IPS-20b (cell line): Measurements from ENCODE around the gene BARX2.
A peak's percentile ranks its signal among the peaks of the same experiment; 100 is the strongest.
"Not testable (repeated sequence)": the region's sequence is repeated elsewhere in the genome, so short reads cannot be mapped to it uniquely, and the experiment has no call there.

ENCODE experiments used
- H3K27ac ChIP-seq: one replicate; pipeline ENCODE4 v1.5.1; 2013; ENCODE audit warnings: low read length
- H3K27me3 ChIP-seq: 2 replicates; pipeline ENCODE4 v1.6.1; 2013; ENCODE audit warnings: mild to moderate bottlenecking, low read length, inconsistent platforms; ENCODE audit not compliant: insufficient read depth
- H3K36me3 ChIP-seq: 2 replicates; pipeline ENCODE4 v1.6.1; 2013; ENCODE audit warnings: low read depth, mild to moderate bottlenecking, inconsistent platforms, low read length, moderate library complexity; ENCODE audit not compliant: insufficient read depth
- H3K4me1 ChIP-seq: 2 replicates; pipeline ENCODE4 v1.6.1; 2013; ENCODE audit warnings: mild to moderate bottlenecking, control low read depth, inconsistent platforms, low read length, moderate library complexity; ENCODE audit not compliant: insufficient read depth
- H3K4me3 ChIP-seq: 2 replicates; pipeline ENCODE4 v1.5.1; 2013; ENCODE audit warnings: mild to moderate bottlenecking, low read length, inconsistent platforms
- H3K9ac ChIP-seq: 2 replicates; pipeline ENCODE4 v1.6.1; 2013; ENCODE audit warnings: low read depth, mild to moderate bottlenecking, inconsistent platforms, low read length, moderate library complexity
- H3K9me3 ChIP-seq: 2 replicates; pipeline ENCODE4 v1.6.1; 2013; ENCODE audit warnings: mild to moderate bottlenecking, low read depth, low read length, inconsistent platforms; ENCODE audit not compliant: insufficient read depth

Gene BARX2

GRCh38 chr11:129375751-129376657, at the start of gene BARX2:
Gene BARX2 (plus strand): TSS chr11:129375848. CDS start chr11:129376036, 188 bp downstream.
- Histone ChIP-seq H3K9me3 (no peaks in the 10 kb centered on the region; the same call in 1 of the 2 replicates), H3K27ac (no peak within 1 kb of the TSS), H3K36me3 (no peaks in the 10 kb centered on the region), H3K4me3 (peak within 1 kb of the TSS; percentile 71), H3K27me3 (peaks cover 94% of the 10 kb centered on the region), H3K4me1 (peaks cover 9% of the 10 kb centered on the region; the same call in 1 of the 2 replicates), H3K9ac (peak within 1 kb of the TSS; percentile 39; the same call in 1 of the 2 replicates)

- Histone ChIP-seq H3K36me3 (no peaks in the 10 kb centered on the region), H3K9ac (no peak overlapping the region), H3K4me3 (no peak overlapping the region), H3K27me3 (no peaks in the 10 kb centered on the region), H3K9me3 (no peaks in the 10 kb centered on the region), H3K27ac (no peak overlapping the region), H3K4me1 (no peaks in the 10 kb centered on the region; the same call in 1 of the 2 replicates)
Measured at GRCh38 chr11:129326921-129327320, 48.7 kb upstream of the BARX2 start.

GRCh38 chr11:129327708-129328107, 47.9 kb upstream of the BARX2 start:
- not testable (repeated sequence) for H3K36me3 ChIP-seq, H3K9ac ChIP-seq, H3K27ac ChIP-seq, H3K9me3 ChIP-seq, H3K27me3 ChIP-seq, H3K4me1 ChIP-seq, H3K4me3 ChIP-seq

- H3K36me3 ChIP-seq: no peaks in the 10 kb centered on the region
- H3K9me3 ChIP-seq: no peaks in the 10 kb centered on the region
- no peaks in the 10 kb centered on the region for H3K27me3 ChIP-seq
- H3K27ac ChIP-seq: no peak overlapping the region
- no peaks in the 10 kb centered on the region; the same call in 1 of the 2 replicates for H3K4me1 ChIP-seq
- no peak overlapping the region for H3K9ac ChIP-seq
- H3K4me3 ChIP-seq: no peak overlapping the region
Measured at GRCh38 chr11:129328756-129329155, 46.9 kb upstream of the BARX2 start.

- H3K27ac ChIP-seq: no peak overlapping the region
- H3K9me3 ChIP-seq: no peaks in the 10 kb centered on the region
Measured at GRCh38 chr11:129331217-129331616, 44.4 kb upstream of the BARX2 start.

GRCh38 chr11:129331871-129332274, 43.8 kb upstream of the BARX2 start:
- no peaks in the 10 kb centered on the region for H3K36me3 ChIP-seq
- no peaks in the 10 kb centered on the region for H3K27me3 ChIP-seq
- H3K27ac ChIP-seq: no peak overlapping the region
- no peaks in the 10 kb centered on the region for H3K9me3 ChIP-seq
- H3K4me3 ChIP-seq: no peak overlapping the region
- H3K4me1 ChIP-seq: no peaks in the 10 kb centered on the region
- no peak overlapping the region for H3K9ac ChIP-seq

More at GRCh38 chr11:129331217-129331616, 44.4 kb upstream of the BARX2 start:
- no peak overlapping the region for H3K9ac ChIP-seq
- no peaks in the 10 kb centered on the region for H3K36me3 ChIP-seq
- H3K4me1 ChIP-seq: no peaks in the 10 kb centered on the region
- no peaks in the 10 kb centered on the region for H3K27me3 ChIP-seq
- H3K4me3 ChIP-seq: no peak overlapping the region

GRCh38 chr11:129333873-129334272, 41.8 kb upstream of the BARX2 start:
- no peaks in the 10 kb centered on the region for H3K27me3 ChIP-seq
- H3K4me1 ChIP-seq: no peaks in the 10 kb centered on the region
- no peak overlapping the region for H3K27ac ChIP-seq
- H3K4me3 ChIP-seq: no peak overlapping the region
- H3K9ac ChIP-seq: no peak overlapping the region
- H3K36me3 ChIP-seq: no peaks in the 10 kb centered on the region
- no peaks in the 10 kb centered on the region for H3K9me3 ChIP-seq

GRCh38 chr11:129344301-129344940, 31.2 kb upstream of the BARX2 start:
- not testable (repeated sequence) for H3K36me3 ChIP-seq, H3K4me3 ChIP-seq, H3K4me1 ChIP-seq, H3K27ac ChIP-seq, H3K27me3 ChIP-seq, H3K9me3 ChIP-seq, H3K9ac ChIP-seq

GRCh38 chr11:129346916-129347315, 28.7 kb upstream of the BARX2 start:
- no peak overlapping the region for H3K9ac ChIP-seq
- no peak overlapping the region for H3K27ac ChIP-seq
- no peak overlapping the region for H3K4me3 ChIP-seq
- H3K27me3 ChIP-seq: no peaks in the 10 kb centered on the region
- H3K9me3 ChIP-seq: peaks cover 4% of the 10 kb centered on the region; the same call in 1 of the 2 replicates
- H3K4me1 ChIP-seq: no peaks in the 10 kb centered on the region
- H3K36me3 ChIP-seq: no peaks in the 10 kb centered on the region

GRCh38 chr11:129348813-129349212, 26.8 kb upstream of the BARX2 start:
- Histone ChIP-seq H3K27ac (no peak overlapping the region), H3K4me3 (no peak overlapping the region), H3K4me1 (no peaks in the 10 kb centered on the region), H3K27me3 (no peaks in the 10 kb centered on the region), H3K9me3 (peaks cover 4% of the 10 kb centered on the region; the same call in 1 of the 2 replicates), H3K36me3 (no peaks in the 10 kb centered on the region), H3K9ac (no peak overlapping the region)

- H3K4me3 ChIP-seq: no peak overlapping the region
- no peaks in the 10 kb centered on the region for H3K9me3 ChIP-seq
- no peaks in the 10 kb centered on the region for H3K4me1 ChIP-seq
- H3K36me3 ChIP-seq: no peaks in the 10 kb centered on the region
- no peak overlapping the region for H3K27ac ChIP-seq
- H3K9ac ChIP-seq: no peak overlapping the region
- no peaks in the 10 kb centered on the region for H3K27me3 ChIP-seq
Measured at GRCh38 chr11:129352676-129353075, 23.0 kb upstream of the BARX2 start.

- no peaks in the 10 kb centered on the region for H3K36me3 ChIP-seq
Measured at GRCh38 chr11:129354691-129355090, 21.0 kb upstream of the BARX2 start.

More at GRCh38 chr11:129354691-129355090, 21.0 kb upstream of the BARX2 start:
- H3K9ac ChIP-seq: no peak overlapping the region
- H3K27ac ChIP-seq: no peak overlapping the region
- H3K9me3 ChIP-seq: 0 out of 2 replicates have a peak, but pooled peaks cover 4% of the 10 kb centered on the region
- no peaks in the 10 kb centered on the region for H3K27me3 ChIP-seq
- no peaks in the 10 kb centered on the region for H3K4me1 ChIP-seq
- H3K4me3 ChIP-seq: no peak overlapping the region
